ENCODE data around the gene POLR2E. TPM values are rescaled to one million over a fixed set of nuclear protein-coding genes. Genes with fewer than 3 reads are reported as not detected.

Gene POLR2E
- total RNA-seq, 1 donor, result 70.2 TPM

- TF ChIP-seq, protein P1, sequence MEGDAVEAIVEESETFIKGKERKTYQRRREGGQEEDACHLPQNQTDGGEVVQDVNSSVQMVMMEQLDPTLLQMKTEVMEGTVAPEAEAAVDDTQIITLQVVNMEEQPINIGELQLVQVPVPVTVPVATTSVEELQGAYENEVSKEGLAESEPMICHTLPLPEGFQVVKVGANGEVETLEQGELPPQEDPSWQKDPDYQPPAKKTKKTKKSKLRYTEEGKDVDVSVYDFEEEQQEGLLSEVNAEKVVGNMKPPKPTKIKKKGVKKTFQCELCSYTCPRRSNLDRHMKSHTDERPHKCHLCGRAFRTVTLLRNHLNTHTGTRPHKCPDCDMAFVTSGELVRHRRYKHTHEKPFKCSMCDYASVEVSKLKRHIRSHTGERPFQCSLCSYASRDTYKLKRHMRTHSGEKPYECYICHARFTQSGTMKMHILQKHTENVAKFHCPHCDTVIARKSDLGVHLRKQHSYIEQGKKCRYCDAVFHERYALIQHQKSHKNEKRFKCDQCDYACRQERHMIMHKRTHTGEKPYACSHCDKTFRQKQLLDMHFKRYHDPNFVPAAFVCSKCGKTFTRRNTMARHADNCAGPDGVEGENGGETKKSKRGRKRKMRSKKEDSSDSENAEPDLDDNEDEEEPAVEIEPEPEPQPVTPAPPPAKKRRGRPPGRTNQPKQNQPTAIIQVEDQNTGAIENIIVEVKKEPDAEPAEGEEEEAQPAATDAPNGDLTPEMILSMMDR (IDR thresholded peaks at IDR 0.05; ENCODE audit: extremely low read depth, low read depth, low read length), result no peak
- Histone ChIP-seq H3K4me2 (ENCODE audit: insufficient read depth, low read length) (no peak overlapping the region), H3K4me3 (ENCODE audit: insufficient read depth, low read length) (no peak overlapping the region), H3K36me3 (ENCODE audit: insufficient read depth, low read length) (no peaks in the 10 kb centered on the region), H4K20me1 (ENCODE audit: insufficient read depth, low read length) (no peaks in the 10 kb centered on the region), H3K27ac (ENCODE audit: low read depth, low read length) (no peak overlapping the region), H3K27me3 (ENCODE audit: insufficient read depth, low read length) (no peaks in the 10 kb centered on the region), H3K79me2 (ENCODE audit: insufficient read depth, low read length) (no peaks in the 10 kb centered on the region), H2AFZ (ENCODE audit: low read length) (no peak overlapping the region), H3K4me1 (ENCODE audit: insufficient read depth, low read length) (no peaks in the 10 kb centered on the region), H3K9me3 (ENCODE audit: low read depth, low read length) (peaks cover 26% of the 10 kb centered on the region)
- DNase-seq (ENCODE audit: insufficient read length, low spot score, missing footprints), result no peak
Measured at GRCh38 chr19:1054102-1055027, 40.8 kb downstream of the POLR2E start.

DNA sequence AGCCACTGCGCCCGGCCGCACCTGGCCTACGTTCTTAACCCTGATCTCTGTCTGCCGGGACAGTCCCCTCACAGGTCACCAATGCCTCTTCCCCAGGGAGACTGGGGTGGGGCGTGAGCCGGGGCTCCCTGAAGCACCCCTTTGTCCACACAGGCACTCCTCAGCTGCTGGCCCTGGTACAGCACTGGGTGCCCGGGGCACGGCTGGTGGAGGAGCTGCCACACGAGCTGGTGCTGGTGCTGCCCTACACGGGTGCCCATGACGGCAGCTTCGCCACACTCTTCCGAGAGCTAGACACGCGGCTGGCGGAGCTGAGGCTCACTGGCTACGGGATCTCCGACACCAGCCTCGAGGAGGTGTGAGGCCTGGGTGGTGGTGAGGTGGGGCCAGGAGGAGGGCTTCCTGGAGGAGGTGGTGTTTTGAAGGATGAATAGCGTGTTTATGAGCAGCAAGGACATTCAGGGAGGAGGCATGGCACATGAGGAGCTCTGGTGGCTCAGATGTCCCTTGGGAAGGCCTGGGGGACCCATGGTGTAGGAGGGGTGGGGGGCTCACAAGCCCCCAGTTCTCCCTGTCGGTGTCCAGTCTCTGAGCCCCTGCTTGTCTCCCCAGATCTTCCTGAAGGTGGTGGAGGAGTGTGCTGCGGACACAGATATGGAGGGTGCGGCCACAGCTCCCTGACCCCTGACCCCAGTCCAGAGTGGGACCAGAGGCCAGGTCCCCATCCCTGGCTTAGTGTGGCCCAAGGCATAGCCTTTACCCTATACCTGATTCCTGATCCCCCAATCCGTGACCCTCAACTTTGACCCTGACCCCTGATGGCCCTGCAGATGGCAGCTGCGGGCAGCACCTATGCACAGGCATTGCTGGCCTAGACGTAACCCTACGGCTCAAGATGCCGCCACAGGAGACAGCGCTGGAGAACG, 41.7 kb downstream of the POLR2E start:
- H3K79me2 ChIP-seq (ENCODE audit: insufficient read depth, low read length), result no peaks in the 10 kb centered on the region
- no peaks in the 10 kb centered on the region for H3K4me1 ChIP-seq (ENCODE audit: insufficient read depth, low read length)
- no peak for DNase-seq (ENCODE audit: insufficient read length, low spot score, missing footprints)
- no peak overlapping the region for H2AFZ ChIP-seq (ENCODE audit: low read length)
- H3K9me3 ChIP-seq (ENCODE audit: low read depth, low read length), result peaks cover 21% of the 10 kb centered on the region
- no peak overlapping the region for H3K27ac ChIP-seq (ENCODE audit: low read depth, low read length)
- H4K20me1 ChIP-seq (ENCODE audit: insufficient read depth, low read length), result no peaks in the 10 kb centered on the region
- TF ChIP-seq, protein P1 (IDR thresholded peaks at IDR 0.05; ENCODE audit: extremely low read depth, low read depth, low read length), result no peak
- H3K4me2 ChIP-seq (ENCODE audit: insufficient read depth, low read length), result no peak overlapping the region
- no peak overlapping the region for H3K4me3 ChIP-seq (ENCODE audit: insufficient read depth, low read length)
- no peaks in the 10 kb centered on the region for H3K36me3 ChIP-seq (ENCODE audit: insufficient read depth, low read length)
- no peaks in the 10 kb centered on the region for H3K27me3 ChIP-seq (ENCODE audit: insufficient read depth, low read length)

GRCh38 chr19:1052349-1052975, 42.7 kb downstream of the POLR2E start:
- H2AFZ ChIP-seq (ENCODE audit: low read length), result no peak overlapping the region
- no peak overlapping the region for H3K27ac ChIP-seq (ENCODE audit: low read depth, low read length)
- no peak overlapping the region for H3K4me3 ChIP-seq (ENCODE audit: insufficient read depth, low read length)
- no peaks in the 10 kb centered on the region for H4K20me1 ChIP-seq (ENCODE audit: insufficient read depth, low read length)
- no peaks in the 10 kb centered on the region for H3K4me1 ChIP-seq (ENCODE audit: insufficient read depth, low read length)
- H3K27me3 ChIP-seq (ENCODE audit: insufficient read depth, low read length), result no peaks in the 10 kb centered on the region
- H3K36me3 ChIP-seq (ENCODE audit: insufficient read depth, low read length), result no peaks in the 10 kb centered on the region
- TF ChIP-seq, protein P1 (IDR thresholded peaks at IDR 0.05; ENCODE audit: extremely low read depth, low read depth, low read length), result no peak
- peaks cover 13% of the 10 kb centered on the region for H3K9me3 ChIP-seq (ENCODE audit: low read depth, low read length)
- no peaks in the 10 kb centered on the region for H3K79me2 ChIP-seq (ENCODE audit: insufficient read depth, low read length)
- no peak for DNase-seq (ENCODE audit: insufficient read length, low spot score, missing footprints)
- H3K4me2 ChIP-seq (ENCODE audit: insufficient read depth, low read length), result no peak overlapping the region

Measured in osteoblast (primary cell).